ENCODE results near the gene NMBR.
"Not testable (repeated sequence)": the region's sequence is repeated elsewhere in the genome, so short reads cannot be mapped to it uniquely, and the experiment has no call there.

NMBR gene

DNA sequence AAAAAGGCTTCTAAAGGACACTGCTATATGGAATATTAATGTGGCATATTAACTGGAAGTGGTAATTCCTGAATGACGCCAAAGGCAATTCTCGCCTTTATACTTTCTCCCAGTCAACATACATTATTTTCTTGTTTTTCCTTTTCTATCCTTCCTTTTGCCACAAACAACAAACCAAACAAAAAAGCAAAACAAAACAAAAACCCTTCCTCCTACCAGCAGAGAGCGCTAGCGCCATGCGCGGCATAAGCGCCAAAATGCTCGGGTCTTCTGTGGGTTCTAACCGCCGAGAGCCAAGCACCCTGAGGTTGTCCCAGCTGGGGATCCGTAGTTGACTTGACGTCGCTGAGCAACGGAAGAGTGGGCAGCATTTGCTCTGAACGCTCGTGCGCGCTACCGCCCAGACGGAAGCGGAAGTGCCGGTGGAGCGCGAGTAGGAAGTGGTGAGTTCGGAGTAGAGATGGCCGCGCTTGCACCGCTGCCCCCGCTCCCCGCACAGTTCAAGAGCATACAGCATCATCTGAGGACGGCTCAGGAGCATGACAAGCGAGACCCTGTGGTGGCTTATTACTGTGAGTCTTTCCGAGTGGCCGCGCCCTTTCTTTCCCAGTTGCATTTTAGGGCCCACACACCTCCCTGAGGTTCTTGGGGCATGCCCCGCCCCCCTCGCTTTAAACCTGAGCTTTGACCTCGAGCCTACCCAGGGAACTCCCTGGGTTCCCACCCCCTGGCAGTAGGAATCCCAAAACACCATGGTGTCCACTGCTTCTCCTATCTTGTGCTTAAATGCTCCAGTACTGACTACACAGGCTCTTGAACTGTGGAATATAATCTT lies at the start of gene NMBR, which contains the start of gene VTA1:
NMBR (minus strand) TSS at position 295 of the 835 bp plus-strand sequence. CDS start 58,464 bp downstream, outside the sequence.
VTA1 (plus strand) TSS at position 436 of the 835 bp plus-strand sequence; CDS start at position 461, 25 bp downstream.
- DNase-seq (ENCODE audit: low read depth, low spot score) = peak; percentile 96

DNA sequence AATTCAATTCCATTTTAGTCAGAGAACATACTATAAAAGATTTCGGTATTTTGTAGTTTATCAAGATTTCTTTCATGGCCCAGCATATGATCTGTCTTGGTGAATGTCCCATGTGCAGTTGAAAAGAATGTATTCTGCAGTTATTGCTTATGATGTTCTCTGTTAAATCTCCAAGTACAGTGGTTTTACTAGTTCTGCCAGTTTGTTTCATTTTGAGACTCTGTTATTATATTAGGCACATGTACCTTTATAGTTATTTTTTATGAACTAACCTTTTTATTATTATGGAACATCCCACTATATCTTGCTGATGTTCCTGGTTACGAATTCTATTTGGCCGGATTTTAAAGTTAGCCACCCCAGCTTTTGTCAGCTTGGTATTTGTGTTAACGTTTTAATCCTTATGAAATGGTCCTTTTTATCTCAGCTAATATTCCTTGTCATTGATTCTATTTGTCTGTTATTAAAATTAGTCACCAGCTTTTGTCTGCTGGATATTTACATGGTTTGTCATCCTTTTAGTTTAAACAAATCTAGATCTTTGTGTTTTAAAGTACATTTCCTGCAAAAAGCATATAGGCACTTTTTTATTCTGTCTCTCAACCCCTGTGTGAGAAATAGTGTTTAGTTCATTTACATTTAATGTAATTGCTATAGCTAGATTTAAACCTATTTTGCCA lies 49.1 kb upstream of the NMBR start:
- no peak for DNase-seq (ENCODE audit: low read depth, low spot score)

DNA sequence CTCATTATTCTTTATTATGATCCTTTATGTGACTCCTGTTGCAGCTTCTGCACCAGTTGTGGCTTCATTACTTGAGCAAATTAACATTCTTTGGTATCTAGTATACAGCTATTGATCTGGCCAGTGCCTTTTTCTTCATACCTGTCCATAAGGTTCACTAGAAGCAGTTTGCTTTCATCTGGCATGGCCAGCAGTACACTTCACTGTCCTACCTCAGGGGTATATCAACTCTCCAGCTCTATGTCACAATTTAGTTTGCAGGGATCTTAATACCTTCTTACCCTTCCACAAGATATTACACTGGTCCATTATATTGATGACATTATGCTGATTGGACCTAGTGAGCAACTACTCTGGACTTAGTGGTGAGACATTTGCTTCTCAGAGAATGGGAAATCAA lies 46.7 kb upstream of the NMBR start:
- no peak for DNase-seq (ENCODE audit: low read depth, low spot score)

DNA sequence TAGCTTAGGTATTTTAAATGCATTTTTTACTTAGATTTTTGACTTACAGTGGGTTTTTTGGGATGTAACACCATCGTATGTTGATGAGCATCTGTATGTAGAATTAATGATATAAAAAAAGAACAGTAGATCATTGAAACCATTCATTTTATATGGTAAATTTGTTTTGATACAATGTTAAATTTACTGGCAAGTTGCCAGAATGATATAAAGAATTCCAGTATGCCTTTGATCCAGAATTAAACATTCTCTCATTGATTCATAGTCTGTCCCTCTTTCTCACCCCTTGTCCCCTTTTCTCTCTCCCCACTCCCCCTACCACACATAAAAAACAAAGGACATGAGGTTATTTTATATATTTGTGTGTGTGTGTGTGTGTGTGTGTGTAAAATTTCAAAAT lies 45.4 kb upstream of the NMBR start:
- DNase-seq (ENCODE audit: low read depth, low spot score) = no peak

DNA sequence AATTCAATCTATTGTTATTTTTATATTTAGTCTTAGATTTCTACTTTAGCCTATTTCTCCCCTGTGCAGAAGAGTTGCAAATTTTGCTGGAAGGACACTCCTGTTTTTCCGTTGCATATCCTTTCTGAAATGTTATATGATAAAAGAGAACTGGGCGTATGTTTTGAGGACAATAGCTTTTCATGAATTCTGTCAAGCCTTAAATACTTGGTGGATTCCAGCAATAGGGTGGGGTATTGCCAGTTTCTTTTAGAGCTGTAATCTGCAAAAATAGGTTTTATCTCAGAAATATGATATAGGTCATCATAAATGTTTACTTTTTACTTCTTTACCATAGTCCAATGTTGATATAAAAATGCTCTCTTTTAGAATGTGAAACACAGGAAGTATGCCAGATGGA lies 42.1 kb upstream of the NMBR start:
- DNase-seq (ENCODE audit: low read depth, low spot score) = no peak

DNA sequence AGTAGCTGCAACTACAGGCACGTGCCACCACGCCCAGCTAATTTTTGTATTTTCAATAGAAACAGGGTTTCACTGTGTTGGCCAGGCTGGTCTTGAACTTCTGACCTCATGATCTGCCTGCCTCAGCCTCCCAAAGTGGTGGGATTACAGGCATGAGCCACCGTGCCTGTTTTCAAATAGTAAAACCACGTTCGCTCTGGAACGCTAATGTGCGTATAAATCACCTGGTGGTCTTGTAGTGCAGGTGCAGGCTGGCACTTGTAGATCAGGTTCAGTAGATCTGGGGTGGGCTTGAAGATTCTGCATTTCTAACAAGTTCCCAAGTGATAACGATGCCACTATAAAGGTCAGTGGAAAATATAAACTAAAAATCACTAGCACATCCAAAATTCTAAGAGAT lies 41.4 kb upstream of the NMBR start:
- DNase-seq (ENCODE audit: low read depth, low spot score) = not testable (repeated sequence)

DNA sequence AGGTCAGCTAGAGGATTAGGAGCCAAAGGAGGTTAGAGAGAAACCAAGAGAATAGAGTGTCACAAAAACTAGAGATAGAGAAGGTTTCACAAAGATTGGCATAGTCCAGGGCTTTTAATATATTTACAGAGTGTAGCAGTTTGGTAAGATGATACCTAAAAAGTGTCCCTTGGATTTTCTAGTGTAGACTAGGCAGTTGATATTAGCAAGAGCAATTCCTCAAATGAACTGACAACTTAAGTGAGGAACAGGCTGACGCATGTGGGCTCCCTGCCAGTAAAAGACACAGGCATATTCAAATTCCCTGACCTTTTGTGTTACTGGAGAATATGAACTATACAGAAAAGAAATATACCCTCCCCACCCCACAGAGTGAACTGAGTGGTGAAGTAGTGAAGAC lies 40.3 kb upstream of the NMBR start:
- DNase-seq (ENCODE audit: low read depth, low spot score) = no peak

DNA sequence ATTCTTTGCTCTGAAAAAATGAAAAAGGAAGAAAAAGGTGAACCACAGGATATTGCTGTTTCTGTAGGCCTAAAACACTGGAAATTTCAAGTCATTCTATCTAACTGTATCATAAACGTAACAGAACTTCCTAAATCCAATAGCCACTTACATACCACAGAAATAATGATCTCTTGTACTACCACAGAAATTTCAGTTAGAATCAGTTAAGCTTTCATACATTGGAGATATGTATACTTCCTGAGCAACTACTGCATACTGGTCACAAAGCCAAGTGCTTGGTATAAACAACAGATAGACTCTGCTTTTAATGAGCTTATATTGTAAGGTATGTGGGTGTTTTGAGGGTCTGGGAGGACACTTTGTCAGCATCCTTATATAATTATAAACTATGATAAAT lies 38.7 kb upstream of the NMBR start:
- DNase-seq (ENCODE audit: low read depth, low spot score) = no peak

DNA sequence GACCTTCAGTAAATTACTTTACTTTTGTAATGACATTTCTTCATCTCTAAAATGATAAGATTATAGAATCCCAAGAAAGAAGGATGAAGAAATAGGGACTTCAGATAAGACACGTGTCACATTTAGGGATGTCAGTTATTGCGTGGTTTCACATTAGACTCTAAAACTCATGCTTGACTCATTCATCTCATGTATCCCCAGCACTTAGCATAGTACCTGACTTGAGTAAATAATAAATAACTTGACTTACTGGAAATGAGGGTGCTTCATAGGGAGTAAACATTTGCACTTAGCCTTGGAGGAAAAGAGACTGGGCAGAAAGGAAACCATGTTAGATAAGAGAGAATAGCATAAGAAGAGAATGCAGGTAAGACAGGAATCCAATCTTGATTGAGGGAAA lies 37.4 kb upstream of the NMBR start:
- no peak for DNase-seq (ENCODE audit: low read depth, low spot score)

DNA sequence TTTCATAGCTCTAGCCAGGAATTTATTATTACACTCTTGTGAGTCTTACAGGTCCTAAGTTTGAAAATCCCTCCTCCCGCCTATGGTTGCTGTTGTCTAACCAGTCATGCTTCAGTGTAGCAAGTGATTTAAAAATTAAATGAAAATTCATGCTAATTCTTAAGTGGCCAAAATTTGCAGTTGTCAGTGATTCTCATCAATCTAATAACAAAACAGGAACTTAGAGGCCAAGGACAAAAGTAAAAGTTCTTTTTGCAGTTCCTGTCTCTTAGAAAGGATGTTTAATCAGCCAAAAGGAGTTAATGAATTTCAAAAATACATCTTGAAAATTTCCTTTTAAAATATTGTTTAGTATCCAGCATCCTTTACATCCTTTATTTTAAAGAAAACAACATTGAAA lies 36.4 kb upstream of the NMBR start:
- no peak for DNase-seq (ENCODE audit: low read depth, low spot score)

DNA sequence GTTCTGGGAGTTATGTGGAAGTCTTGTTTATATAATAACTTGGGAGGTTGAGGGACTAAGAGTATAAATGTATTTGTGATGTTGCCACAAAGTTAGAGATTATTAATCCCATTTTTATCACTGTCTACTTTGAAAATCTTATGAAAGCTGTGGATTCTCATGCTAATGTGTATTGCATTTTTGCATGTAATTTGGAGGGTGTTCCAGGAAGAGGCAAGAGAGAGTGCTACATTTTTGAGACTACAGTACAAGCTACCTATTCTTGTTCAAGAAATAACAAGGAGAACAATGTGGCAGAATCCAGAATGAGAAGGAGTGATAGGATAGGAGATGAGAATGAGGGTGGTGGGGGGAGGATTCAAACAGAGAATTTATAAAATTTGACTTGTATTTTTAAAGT lies 35.1 kb upstream of the NMBR start:
- DNase-seq (ENCODE audit: low read depth, low spot score) = no peak

DNA sequence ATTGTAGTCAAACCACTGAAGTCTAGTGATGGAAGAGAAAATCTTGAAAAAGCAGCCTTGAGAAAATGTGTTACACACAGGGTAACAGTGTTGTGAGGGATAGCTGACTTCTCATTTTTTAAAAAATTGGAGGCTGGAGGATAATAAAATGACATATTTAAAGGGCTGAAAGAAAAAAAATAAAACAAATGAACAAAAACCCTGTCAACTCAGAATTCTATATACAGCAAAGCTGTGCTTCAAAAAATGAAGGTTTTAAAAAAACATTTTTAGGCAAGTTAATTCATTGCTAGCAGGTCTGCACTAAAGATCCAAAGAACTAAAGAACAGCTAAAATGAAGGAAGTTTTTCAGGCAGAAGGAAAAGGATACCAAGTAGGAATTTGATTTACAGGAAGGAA lies 31.2 kb upstream of the NMBR start:
- DNase-seq (ENCODE audit: low read depth, low spot score) = no peak

DNA sequence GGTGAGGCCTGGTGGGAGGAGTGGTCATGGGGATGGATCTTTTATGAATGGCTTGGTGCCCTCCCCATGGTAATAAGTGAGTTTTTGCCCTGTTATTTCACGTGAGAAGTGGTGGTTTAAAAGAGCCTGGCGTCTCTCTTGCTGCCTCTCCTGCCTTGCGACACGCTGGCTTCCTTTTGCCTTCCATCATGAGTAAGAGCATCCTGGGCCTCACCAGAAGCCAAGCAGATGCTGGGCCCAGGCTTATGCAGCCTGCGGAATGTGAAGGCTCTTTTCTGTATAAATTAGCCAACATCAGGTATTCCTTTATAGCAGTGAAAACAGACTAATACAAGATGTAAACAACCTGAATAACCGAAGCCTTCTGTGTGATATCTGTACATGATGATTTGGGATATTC lies 27.8 kb upstream of the NMBR start:
- DNase-seq (ENCODE audit: low read depth, low spot score) = no peak

DNA sequence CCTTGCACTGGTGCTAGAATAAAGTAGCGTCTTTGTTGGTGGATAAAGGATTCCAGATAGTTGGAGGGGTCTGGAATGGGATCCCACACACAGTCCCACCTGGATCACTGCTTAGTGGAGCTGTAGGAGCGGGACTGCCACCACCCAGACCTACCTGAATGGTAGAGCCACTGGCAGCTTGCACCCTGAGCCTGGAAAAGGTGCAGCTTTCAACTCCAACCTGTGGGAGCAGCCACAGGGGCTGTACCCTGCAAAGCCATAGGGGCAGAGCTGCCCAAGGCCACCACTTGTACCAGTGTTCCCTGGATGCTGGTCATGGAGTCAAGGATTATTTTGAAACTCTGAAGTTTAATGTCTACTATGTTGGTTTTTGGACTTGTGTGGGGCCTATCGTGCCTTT lies 27.1 kb upstream of the NMBR start:
- DNase-seq (ENCODE audit: low read depth, low spot score) = no peak

DNA sequence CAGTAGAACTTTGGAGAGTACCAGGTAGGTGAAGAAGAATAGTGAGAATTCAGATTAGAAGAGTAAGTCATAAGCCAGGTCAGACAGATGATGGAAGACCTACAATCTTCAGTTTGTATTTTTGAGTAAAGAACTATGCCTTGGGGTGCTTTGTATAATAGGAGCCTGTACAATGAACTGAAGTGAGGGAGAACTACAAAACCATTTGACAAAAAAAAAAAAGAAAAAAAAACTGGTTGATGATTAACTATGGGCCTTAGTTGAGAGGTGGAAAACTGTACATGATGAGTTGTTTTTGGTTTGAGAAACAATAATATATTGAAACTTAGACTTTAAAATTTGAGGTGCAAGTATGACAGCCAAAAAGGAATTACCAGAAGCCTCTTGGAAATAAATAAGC lies 25.8 kb upstream of the NMBR start:
- DNase-seq (ENCODE audit: low read depth, low spot score) = no peak

DNA sequence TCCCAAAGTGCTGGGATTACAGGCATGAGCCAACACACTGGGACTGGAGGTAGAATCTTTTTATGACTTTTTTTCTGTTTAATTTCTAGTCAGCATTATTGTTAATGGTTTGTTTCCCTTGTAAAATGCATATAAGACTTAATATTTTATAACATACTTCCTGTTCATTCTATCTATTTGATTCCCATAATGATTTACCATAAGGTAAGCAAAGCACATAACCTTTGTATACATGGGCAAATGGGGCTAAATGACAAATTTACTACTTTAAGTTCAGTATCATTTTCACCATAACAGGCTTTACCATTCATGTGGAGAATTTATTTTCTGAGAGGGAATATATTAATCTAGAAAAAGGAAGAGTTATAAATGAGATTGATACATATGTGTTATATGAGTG lies 24.4 kb upstream of the NMBR start:
- DNase-seq (ENCODE audit: low read depth, low spot score) = no peak

DNA sequence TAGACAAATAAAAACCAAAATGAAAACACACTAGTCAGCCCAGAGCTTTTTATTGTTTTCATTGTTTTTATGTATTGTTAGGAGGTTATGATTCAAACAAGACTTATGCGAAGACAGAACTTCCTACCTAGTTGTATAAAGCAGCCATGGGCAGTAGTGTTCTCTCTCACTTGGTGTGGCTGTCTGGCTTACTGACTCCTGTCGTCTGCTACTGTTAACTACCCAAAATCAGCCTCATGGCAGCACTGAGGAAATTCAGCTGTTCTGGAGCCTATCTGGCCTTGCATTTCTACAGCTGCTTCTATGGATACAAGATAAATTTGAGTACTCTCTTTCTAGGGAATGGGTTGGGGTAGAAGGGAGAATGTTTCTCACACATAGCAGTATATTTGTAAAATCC lies 20.6 kb upstream of the NMBR start:
- DNase-seq (ENCODE audit: low read depth, low spot score) = no peak

DNA sequence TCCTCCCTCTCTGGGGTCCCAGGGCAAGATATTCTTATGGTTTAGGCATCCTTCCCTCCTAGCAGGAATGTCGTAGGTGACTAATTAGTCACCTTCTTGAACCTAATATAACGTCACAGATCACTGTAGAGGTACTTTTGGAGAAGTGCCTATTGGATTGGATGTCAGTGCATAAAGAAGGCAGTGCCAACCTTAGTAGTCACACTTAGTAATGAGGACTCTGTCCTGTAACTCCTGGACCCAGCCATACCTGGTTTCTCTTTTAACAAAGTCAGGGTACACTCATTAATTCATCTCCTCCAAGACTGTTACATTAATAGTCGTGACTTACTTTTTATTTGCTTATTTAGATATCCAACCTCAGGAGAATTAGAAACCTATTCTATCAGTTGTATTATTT lies 20.1 kb upstream of the NMBR start:
- DNase-seq (ENCODE audit: low read depth, low spot score) = no peak

DNA sequence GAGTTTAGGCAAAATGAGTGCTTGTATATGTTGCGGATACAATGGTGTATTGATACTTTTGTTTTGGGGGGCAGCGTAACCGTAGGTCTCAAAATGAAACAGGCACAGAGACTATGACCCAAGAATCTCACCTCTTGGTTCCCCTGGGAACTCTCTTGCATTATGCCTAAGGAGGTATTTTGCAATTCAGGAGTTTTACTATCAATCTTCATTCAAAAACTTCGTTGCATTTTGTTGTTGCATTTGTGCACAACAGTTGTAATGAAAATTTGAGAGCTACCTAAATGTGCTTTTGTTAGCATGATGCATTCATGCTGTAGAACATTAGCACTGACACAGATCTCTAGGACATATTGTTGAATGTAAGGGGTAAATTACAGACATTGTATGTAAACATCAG lies 18.3 kb upstream of the NMBR start:
- no peak for DNase-seq (ENCODE audit: low read depth, low spot score)

DNA sequence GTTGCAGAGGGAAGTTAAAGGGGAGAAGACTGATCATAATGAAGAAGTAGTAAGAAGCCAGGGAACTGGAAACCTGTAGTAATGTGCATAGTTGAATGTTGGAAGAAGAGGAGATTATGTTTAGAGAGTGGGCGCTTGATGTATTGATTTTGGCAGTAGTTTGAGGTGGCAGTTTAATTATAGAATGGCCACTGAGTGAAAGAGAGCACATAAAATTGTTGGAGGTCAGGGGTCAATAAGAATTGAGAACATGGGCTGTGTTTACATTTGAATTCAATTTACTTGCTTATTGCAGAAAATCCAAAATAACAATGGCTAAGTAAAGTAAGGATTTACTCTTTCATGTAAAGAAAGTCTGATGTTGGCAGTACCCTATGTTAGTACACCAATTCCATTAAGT lies 15.9 kb upstream of the NMBR start:
- no peak for DNase-seq (ENCODE audit: low read depth, low spot score)

DNA sequence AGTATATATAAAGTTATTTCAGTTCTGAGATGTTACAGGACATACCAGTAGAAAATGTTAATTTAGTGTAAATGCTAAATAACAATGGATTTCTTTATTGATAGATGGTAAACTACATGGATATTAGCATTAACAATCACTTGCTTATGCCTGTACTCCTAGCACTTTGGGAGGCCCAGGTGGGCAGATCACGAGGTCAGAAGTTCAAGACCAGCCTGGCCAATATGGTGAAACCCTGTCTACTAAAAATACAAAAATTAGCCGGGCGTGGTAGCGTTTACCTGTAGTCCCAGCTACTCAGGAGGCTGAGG lies 9.8 kb upstream of the NMBR start:
- not testable (repeated sequence) for DNase-seq (ENCODE audit: low read depth, low spot score)

DNA sequence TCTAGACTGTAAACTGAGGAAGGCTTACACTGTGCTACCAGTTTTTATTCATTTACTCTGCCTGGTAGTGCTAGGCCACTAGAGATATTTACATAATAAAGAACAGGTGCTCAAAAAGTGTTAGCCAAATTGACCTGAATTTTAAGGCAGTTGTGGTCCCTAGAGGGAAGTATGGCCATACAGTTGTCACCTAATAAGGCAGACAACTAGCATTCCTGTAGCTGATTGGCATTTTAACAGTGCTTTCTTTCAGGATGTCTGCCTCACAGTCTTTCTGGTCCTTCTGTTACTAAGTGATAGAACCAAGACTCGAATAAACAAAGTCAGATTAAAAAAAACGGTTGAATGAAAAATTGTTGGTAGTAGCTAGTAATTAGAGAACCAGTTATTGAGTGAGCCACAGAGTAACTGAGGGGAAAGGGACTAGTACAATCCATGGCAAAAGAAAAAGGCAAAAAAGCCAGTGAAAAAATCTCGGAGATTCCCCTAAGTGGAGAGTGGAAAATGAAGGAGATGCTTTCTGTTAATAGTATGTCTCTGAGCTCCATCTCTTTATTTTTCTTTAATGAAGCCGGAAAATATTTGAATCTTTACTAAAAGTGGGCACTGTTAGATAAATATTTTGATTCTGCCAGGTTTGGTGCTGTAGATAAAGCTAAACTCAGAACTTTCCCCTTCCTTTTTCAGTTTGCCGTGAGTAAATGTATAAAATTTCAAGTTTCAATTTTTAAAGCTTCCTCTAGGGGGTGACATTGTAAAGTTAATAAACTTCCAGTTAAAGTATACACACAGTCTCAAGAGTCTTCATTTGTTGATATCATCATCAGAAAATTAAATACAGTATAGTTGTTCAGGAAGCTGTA lies 9.2 kb upstream of the NMBR start:
- no peak for DNase-seq (ENCODE audit: low read depth, low spot score)

Data from activated CD4-positive, CD25-positive, alpha-beta regulatory T cell treated with anti-CD3 and anti-CD28 coated beads, Interleukin-2, amount 50 U/mL, for 16 hours (primary cell).